GM12878 (cell line): Measurements from ENCODE around the gene ZBTB38. TPM values are rescaled to one million over a fixed set of nuclear protein-coding genes. Genes with fewer than 3 reads are reported as not detected.

ENCODE experiments used
- ATF3 ChIP-seq: IDR thresholded peaks from 2 replicates; pipeline ENCODE4 v1.6.1; 2011; ENCODE audit warnings: low read depth, mild to moderate bottlenecking, low read length, moderate library complexity, borderline replicate concordance; ENCODE audit errors: extremely low read depth
- BHLHE40 ChIP-seq, 2 experiments: fragments of 450-650 bp in 1 of 2; IDR thresholded peaks; 2 replicates each; pipeline ENCODE4 v1.6.1; 2011 to 2017; ENCODE audit warnings: low read depth in 2 of 2, borderline replicate concordance in 1 of 2, improper control_type of control experiment in 1 of 2, low read length in 1 of 2, mild to moderate bottlenecking in 1 of 2
- BMI1 ChIP-seq: fragments of 450-650 bp; IDR thresholded peaks from 2 replicates; pipeline ENCODE4 v1.6.1; 2016; ENCODE audit warnings: mild to moderate bottlenecking, moderate library complexity, borderline replicate concordance
- CEBPB ChIP-seq, 2 experiments: fragments of 150-350 bp in 1 of 2; IDR thresholded peaks; 2 replicates each; pipeline ENCODE4 v1.6.1; 2012 to 2014; ENCODE audit warnings: low read depth in 2 of 2, low read length in 2 of 2, borderline replicate concordance in 1 of 2, inconsistent platforms in 1 of 2
- CHD2 ChIP-seq: IDR thresholded peaks from 2 replicates; pipeline ENCODE4 v1.6.1; 2011; ENCODE audit warnings: low read depth, low read length, improper control_type of control experiment, borderline replicate concordance
- CREM ChIP-seq: IDR thresholded peaks from 2 replicates; pipeline ENCODE4 v1.6.1; 2014; ENCODE audit warnings: antibody characterized with exemption, low read depth
- EP300 ChIP-seq, 2 experiments: fragments of 150-350 bp in 1 of 2; IDR thresholded peaks; 2 replicates each; pipeline ENCODE4 v1.6.1; 2011 to 2012; ENCODE audit warnings: low read depth in 2 of 2, low read length in 2 of 2, borderline replicate concordance in 1 of 2, improper control_type of control experiment in 1 of 2, inconsistent platforms in 1 of 2; ENCODE audit not compliant: control insufficient read depth in 1 of 2
- FOXK2 ChIP-seq: fragments of 450-650 bp; IDR thresholded peaks from 2 replicates; pipeline ENCODE4 v1.6.1; 2017; ENCODE audit warnings: mild to moderate bottlenecking, moderate library complexity
- POLR2AphosphoS2 ChIP-seq: IDR thresholded peaks from 2 replicates; pipeline ENCODE4 v1.6.1; 2011; ENCODE audit warnings: low read depth, mild to moderate bottlenecking, low read length, improper control_type of control experiment, moderate library complexity
- POU2F2 ChIP-seq: IDR thresholded peaks from 3 replicates; pipeline ENCODE4 v1.6.1; 2011; ENCODE audit warnings: low read depth, mild to moderate bottlenecking, low read length, borderline replicate concordance
- RAD21 ChIP-seq: IDR thresholded peaks from 2 replicates; pipeline ENCODE4 v1.6.1; 2011; ENCODE audit warnings: mild to moderate bottlenecking, low read depth, low read length, moderate library complexity; ENCODE audit not compliant: insufficient read depth
- RELA ChIP-seq: fragments of 450-650 bp; IDR thresholded peaks from 2 replicates; pipeline ENCODE4 v1.8.0; 2014; ENCODE audit warnings: borderline replicate concordance; ENCODE audit not compliant: partially characterized antibody
- RELB ChIP-seq: fragments of 450-650 bp; IDR thresholded peaks from 2 replicates; pipeline ENCODE4 v1.6.1; 2017; ENCODE audit warnings: low read depth, mild to moderate bottlenecking, moderate library complexity
- RFX5 ChIP-seq: IDR thresholded peaks from 2 replicates; pipeline ENCODE4 v1.6.1; 2011; ENCODE audit warnings: low read depth, low read length, improper control_type of control experiment
- SIX5 ChIP-seq: IDR thresholded peaks from 2 replicates; pipeline ENCODE4 v1.6.1; 2011; ENCODE audit warnings: mild to moderate bottlenecking, low read depth, low read length, moderate library complexity; ENCODE audit not compliant: severe bottlenecking
- SMC3 ChIP-seq: IDR thresholded peaks from 2 replicates; pipeline ENCODE4 v1.6.1; 2011; ENCODE audit warnings: low read length, improper control_type of control experiment, borderline replicate concordance
- SPI1 ChIP-seq: IDR thresholded peaks from 2 replicates; pipeline ENCODE4 v1.6.1; 2011; ENCODE audit warnings: low read depth, mild to moderate bottlenecking, low read length, moderate library complexity, borderline replicate concordance; ENCODE audit not compliant: insufficient read depth
- SREBF1 ChIP-seq: IDR thresholded peaks from 2 replicates; pipeline ENCODE4 v1.6.1; 2012; ENCODE audit warnings: mild to moderate bottlenecking, low read length
- SREBF2 ChIP-seq: IDR thresholded peaks from 2 replicates; pipeline ENCODE4 v1.6.1; 2012; ENCODE audit warnings: mild to moderate bottlenecking, low read length
- STAT3 ChIP-seq: IDR thresholded peaks from 2 replicates; pipeline ENCODE4 v1.6.1; 2011; ENCODE audit warnings: low read depth, low read length, improper control_type of control experiment
- SUZ12 ChIP-seq: fragments of 200-600 bp; sonication (generic); IDR thresholded peaks from one replicate; pipeline ENCODE4 v1.6.1; 2018; ENCODE audit warnings: antibody characterized with exemption, mild to moderate bottlenecking; ENCODE audit not compliant: unreplicated experiment
- USF2 ChIP-seq: IDR thresholded peaks from 2 replicates; pipeline ENCODE4 v1.6.1; 2011; ENCODE audit warnings: low read depth, low read length, improper control_type of control experiment, borderline replicate concordance
- ZBED1 ChIP-seq: IDR thresholded peaks from 2 replicates; pipeline ENCODE4 v1.6.1; 2016; ENCODE audit warnings: borderline replicate concordance
- ZBTB4 ChIP-seq: fragments of 450-650 bp; formaldehyde crosslinking; IDR thresholded peaks from 2 replicates; pipeline ENCODE4 v1.4.0; 2022; ENCODE audit warnings: mild to moderate bottlenecking, moderate library complexity
- ZNF217 ChIP-seq: fragments of 450-650 bp; IDR thresholded peaks from 2 replicates; pipeline ENCODE4 v1.6.1; 2017; ENCODE audit warnings: antibody characterized with exemption, mild to moderate bottlenecking
- ZNF24 ChIP-seq: fragments of 450-650 bp; IDR thresholded peaks from 2 replicates; pipeline ENCODE4 v1.6.1; 2017; ENCODE audit warnings: antibody characterized with exemption, mild to moderate bottlenecking
- polyA plus RNA-seq, 11 experiments: library from polyadenylated mRNA; depleted of rRNA in 4 of 11; unstranded in 6 of 11; stranded (reverse) in 5 of 11; fragments of >200 nt; fragmentation: Nextera tagmentation in 4 of 11; fragmentation: Illumina TruSeq in 1 of 11; extraction: Ambion mirVana in 4 of 11; extraction: Trizol in 1 of 11; gene quantifications; 1 replicate in 1 of 11; 2 replicates in 10 of 11; pipeline versions ENCODE4 v1.2.1 to v1.2.3, GENCODE V29; 2011 to 2016; ENCODE audit warnings: inconsistent platforms in 2 of 11, missing spikeins in 2 of 11, low read depth in 1 of 11
- total RNA-seq, 4 experiments: library from RNA; depleted of rRNA in 3 of 4; stranded (reverse); fragments of >200 nt in 3 of 4; fragmentation: Illumina TruSeq in 1 of 4; extraction: Trizol in 1 of 4; gene quantifications; 2 replicates each; pipeline versions ENCODE4 v1.2.1 to v1.2.3, GENCODE V29; 2013 to 2021

ZBTB38 gene
- total and polyA plus RNA-seq, 10 of the 15 experiments (the other 5 are each of a cell fraction or from before 2014, with no cell fraction given) = 34.2 to 115 (median 88.6) TPM

- no peak for TF ChIP-seq RFX5
- TF ChIP-seq USF2 = peak; percentile 97
- TF ChIP-seq CREM = peak; percentile 76
- TF ChIP-seq SREBF2 = no peak
- TF ChIP-seq POU2F2 = no peak
- no peak for TF ChIP-seq ZBTB4 (CRISPR knock-in tag)
- no peak for TF ChIP-seq EP300 (IDR thresholded peaks at IDR 0.05; ENCODE audit: borderline replicate concordance in 1 of 2, control insufficient read depth in 1 of 2, low read depth in 2 of 2, low read length in 2 of 2)
- TF ChIP-seq SREBF1 = no peak
- no peak for TF ChIP-seq CEBPB (IDR thresholded peaks at IDR 0.05; ENCODE audit: borderline replicate concordance in 1 of 2, low read depth in 2 of 2, low read length in 2 of 2)
- no peak for TF ChIP-seq CHD2
- no peak for TF ChIP-seq POLR2AphosphoS2
- no peak for TF ChIP-seq SPI1
- TF ChIP-seq BMI1 = no peak
- TF ChIP-seq STAT3 = no peak
- TF ChIP-seq RELB = 0 out of 2 replicates have a peak, but pooled peaks have one; percentile 15
- no peak for TF ChIP-seq ZBED1
- no peak for TF ChIP-seq FOXK2
- TF ChIP-seq ATF3 = peak; percentile 94
- peak in 1 of 2 experiments; percentile 44; a peak in 1 of 4 replicates for TF ChIP-seq BHLHE40 (IDR thresholded peaks at IDR 0.05; ENCODE audit: borderline replicate concordance in 1 of 2, low read depth in 2 of 2, low read length in 1 of 2)
- no peak for TF ChIP-seq SUZ12
- TF ChIP-seq SIX5 = peak; percentile 93
- peak; percentile 77; the same call in 1 of the 2 replicates for TF ChIP-seq SMC3
- TF ChIP-seq ZNF24 = peak; percentile 71
- peak; percentile 80 for TF ChIP-seq RAD21
- no peak for TF ChIP-seq ZNF217
- TF ChIP-seq RELA = peak; percentile 83
- TF ChIP-seq, all 136 proteins: peak for 44
Measured at GRCh38 chr3:141370065-141370533, 1.8 kb downstream of the ZBTB38 start (continued).
